GM11168 (cell line): Measurements from ENCODE around the gene PCNT.
"Not testable (repeated sequence)": the region's sequence is repeated elsewhere in the genome, so short reads cannot be mapped to it uniquely, and the experiment has no call there.

Source experiments
- in situ Hi-C: fragments of 300-500 bp; cut with MboI; formaldehyde crosslinking; loops from one replicate; pipeline ENCODE4 v1.12.0; 2022; ENCODE audit warnings: low sequenced_read_pairs; ENCODE audit not compliant: unreplicated experiment

Gene PCNT

GRCh38 chr21:46356494-46357334 is 32.8 kb downstream of the PCNT start:
- in situ Hi-C loops, result no loop called here

GRCh38 chr21:46357335-46357604 is 33.3 kb downstream of the PCNT start:
- in situ Hi-C loops, result no loop called here

GRCh38 chr21:46357684-46358425 is 33.9 kb downstream of the PCNT start:
- in situ Hi-C loops, result no loop called here

- in situ Hi-C loops, result no loop called here
Observed at GRCh38 chr21:46361176-46361575, 37.2 kb downstream of the PCNT start.

- in situ Hi-C loops, result no loop called here
Observed at GRCh38 chr21:46361935-46362334, 38.0 kb downstream of the PCNT start.

GRCh38 chr21:46362946-46363345 is 39.0 kb downstream of the PCNT start:
- in situ Hi-C loops, result no loop called here

- in situ Hi-C loops, result no loop called here
Observed at GRCh38 chr21:46363698-46364097, 39.7 kb downstream of the PCNT start.

GRCh38 chr21:46366091-46366490 is 42.1 kb downstream of the PCNT start:
- in situ Hi-C loops, result no loop called here

- in situ Hi-C loops, result no loop called here
Observed at GRCh38 chr21:46366561-46366960, 42.6 kb downstream of the PCNT start.

- in situ Hi-C loops, result no loop called here
Observed at GRCh38 chr21:46366966-46367365, 43.0 kb downstream of the PCNT start.

- in situ Hi-C loops, result no loop called here
Observed at GRCh38 chr21:46368533-46369285, 44.8 kb downstream of the PCNT start.

GRCh38 chr21:46369520-46370235 is 45.7 kb downstream of the PCNT start:
- in situ Hi-C loops, result no loop called here

- in situ Hi-C loops, result no loop called here
Observed at GRCh38 chr21:46371204-46372013, 47.5 kb downstream of the PCNT start.

GRCh38 chr21:46372014-46372485 is 48.1 kb downstream of the PCNT start:
- in situ Hi-C loops, result no loop called here

- in situ Hi-C loops, result not testable (repeated sequence)
Observed at GRCh38 chr21:46372947-46373346, 49.0 kb downstream of the PCNT start.

GRCh38 chr21:46374761-46375389 is 50.9 kb downstream of the PCNT start:
- in situ Hi-C loops, result no loop called here

- in situ Hi-C loops, result no loop called here
Observed at GRCh38 chr21:46375560-46376230, 51.7 kb downstream of the PCNT start.

- in situ Hi-C loops, result no loop called here
Observed at GRCh38 chr21:46376231-46376628, 52.3 kb downstream of the PCNT start.
